ENCODE results near the gene TSPYL4. TPM values are rescaled to one million over a fixed set of nuclear protein-coding genes. Genes with fewer than 3 reads are reported as not detected.

TSPYL4 gene
- total RNA-seq, 1 experiment from 2014 or later: 15.0 TPM

GRCh38 chr6:116282698-116283097 is 28.8 kb upstream of the TSPYL4 start:
- intact Hi-C loops (cut with micrococcal nuclease; ENCODE audit: unreplicated experiment): no loop called here
- DNase-seq: no peak
- CTCF ChIA-PET: no interaction called here
- H3K4me1 Mint-ChIP-seq (ENCODE audit: low read depth, unreplicated experiment): peaks cover 18% of the 10 kb centered on the region
- no peaks in the 10 kb centered on the region for H3K9me3 Mint-ChIP-seq (ENCODE audit: low read depth, unreplicated experiment)
- TF ChIP-seq CTCF (IDR thresholded peaks at IDR 0.05; ENCODE audit: unreplicated experiment): no peak
- H3K4me3 Mint-ChIP-seq (ENCODE audit: low read depth, unreplicated experiment): no peak overlapping the region
- H3K27ac Mint-ChIP-seq (ENCODE audit: unreplicated experiment): no peak overlapping the region
- H3K36me3 Mint-ChIP-seq (ENCODE audit: insufficient read depth, unreplicated experiment): peaks cover 26% of the 10 kb centered on the region
- no TSS peak for BruUV-seq (replicated peaks)
- no peaks in the 10 kb centered on the region for H3K27me3 Mint-ChIP-seq (ENCODE audit: unreplicated experiment)

- DNase-seq: no peak
- CTCF ChIA-PET: interaction anchor here (2.4 kb wide), 1 partner anchor 12 kb away, joined by 9 read pairs; no protein-coding TSS in a partner anchor
- H3K9me3 Mint-ChIP-seq (ENCODE audit: low read depth, unreplicated experiment): no peaks in the 10 kb centered on the region
- no peaks in the 10 kb centered on the region for H3K27me3 Mint-ChIP-seq (ENCODE audit: unreplicated experiment)
- no TSS peak for BruUV-seq (replicated peaks)
- intact Hi-C loops (cut with micrococcal nuclease; ENCODE audit: unreplicated experiment): no loop called here
- peak overlapping the region; percentile 88 for H3K4me3 Mint-ChIP-seq (ENCODE audit: low read depth, unreplicated experiment)
- H3K4me1 Mint-ChIP-seq (ENCODE audit: low read depth, unreplicated experiment): peaks cover 34% of the 10 kb centered on the region
- no peak overlapping the region for H3K27ac Mint-ChIP-seq (ENCODE audit: unreplicated experiment)
- H3K36me3 Mint-ChIP-seq (ENCODE audit: insufficient read depth, unreplicated experiment): peaks cover 36% of the 10 kb centered on the region
- no peak for TF ChIP-seq CTCF (IDR thresholded peaks at IDR 0.05; ENCODE audit: unreplicated experiment)
Measured at GRCh38 chr6:116280933-116281316, 27.1 kb upstream of the TSPYL4 start.

- CTCF ChIA-PET: interaction anchor here (1.5 to 2.4 kb wide), 2 partner anchors 7 to 11 kb away, joined by 7 to 9 read pairs; no protein-coding TSS in a partner anchor
- TSS peak; percentile 74 for BruUV-seq (replicated peaks)
- H3K4me3 Mint-ChIP-seq (ENCODE audit: low read depth, unreplicated experiment): peak overlapping the region; percentile 88
- TF ChIP-seq CTCF (IDR thresholded peaks at IDR 0.05; ENCODE audit: unreplicated experiment): no peak
- no peak for DNase-seq
- H3K4me1 Mint-ChIP-seq (ENCODE audit: low read depth, unreplicated experiment): peaks cover 38% of the 10 kb centered on the region
- peaks cover 39% of the 10 kb centered on the region for H3K36me3 Mint-ChIP-seq (ENCODE audit: insufficient read depth, unreplicated experiment)
- H3K27me3 Mint-ChIP-seq (ENCODE audit: unreplicated experiment): no peaks in the 10 kb centered on the region
- no peaks in the 10 kb centered on the region for H3K9me3 Mint-ChIP-seq (ENCODE audit: low read depth, unreplicated experiment)
- intact Hi-C loops (cut with micrococcal nuclease; ENCODE audit: unreplicated experiment): no loop called here
- H3K27ac Mint-ChIP-seq (ENCODE audit: unreplicated experiment): peak overlapping the region; percentile 66
Measured at GRCh38 chr6:116280161-116280932, 26.5 kb upstream of the TSPYL4 start.

GRCh38 chr6:116279232-116280160 is 25.6 kb upstream of the TSPYL4 start, which contains the start of gene TSPYL1:
TSS of gene TSPYL1 (minus strand) at chr6:116279930. CDS start at chr6:116279830, 100 bp downstream.
- CTCF ChIA-PET: interaction anchor here (0.5 to 2.4 kb wide), 4 partner anchors 8 to 608 kb away, joined by 3 to 9 read pairs (median 5); partner anchors contain the start of gene CALHM5
- H3K36me3 Mint-ChIP-seq (ENCODE audit: insufficient read depth, unreplicated experiment): peaks cover 44% of the 10 kb centered on the region
- peak within 1 kb of the TSS; percentile 66 for H3K27ac Mint-ChIP-seq (ENCODE audit: unreplicated experiment)
- DNase-seq: peak; percentile 94
- peak within 1 kb of the TSS; percentile 88 for H3K4me3 Mint-ChIP-seq (ENCODE audit: low read depth, unreplicated experiment)
- no peaks in the 10 kb centered on the region for H3K9me3 Mint-ChIP-seq (ENCODE audit: low read depth, unreplicated experiment)
- no TSS peak for BruUV-seq (replicated peaks)
- peaks cover 38% of the 10 kb centered on the region for H3K4me1 Mint-ChIP-seq (ENCODE audit: low read depth, unreplicated experiment)
- intact Hi-C loops (cut with micrococcal nuclease; ENCODE audit: unreplicated experiment): no loop called here
- no peaks in the 10 kb centered on the region for H3K27me3 Mint-ChIP-seq (ENCODE audit: unreplicated experiment)
- TF ChIP-seq CTCF (IDR thresholded peaks at IDR 0.05; ENCODE audit: unreplicated experiment): no peak

Data from Calu3 (cell line).